Left ventricle myocardium inferior (tissue), 1 donor: Measurements from ENCODE around the gene DHRS11. TPM values are rescaled to one million over a fixed set of nuclear protein-coding genes. Genes with fewer than 3 reads are reported as not detected.
"Not testable (repeated sequence)": the region's sequence is repeated elsewhere in the genome, so short reads cannot be mapped to it uniquely, and the experiment has no call there.

ENCODE experiments used
- DNase-seq: peaks from one replicate; pipeline ENCODE4 v3.0.0-alpha.2; 2020
- H3K27ac ChIP-seq: fragments of 200-600 bp; replicated peaks from 2 replicates; pipeline ENCODE4 v1.8.0; 2021
- H3K27me3 ChIP-seq: fragments of 200-600 bp; 2 replicates; pipeline ENCODE4 v1.8.0; 2021; ENCODE audit warnings: low read depth
- H3K36me3 ChIP-seq: fragments of 200-600 bp; 2 replicates; pipeline ENCODE4 v1.8.0; 2021
- H3K4me1 ChIP-seq: fragments of 200-600 bp; 2 replicates; pipeline ENCODE4 v1.8.0; 2021
- H3K4me3 ChIP-seq: fragments of 200-600 bp; 2 replicates; pipeline ENCODE4 v1.8.0; 2021; ENCODE audit warnings: mild to moderate bottlenecking, moderate library complexity
- H3K9me3 ChIP-seq: fragments of 200-600 bp; replicated peaks from 2 replicates; pipeline ENCODE4 v1.8.0; 2021
- CTCF ChIP-seq: fragments of 200-600 bp; IDR thresholded peaks from 2 replicates; pipeline ENCODE4 v1.8.0; 2021; ENCODE audit warnings: antibody characterized with exemption, mild to moderate bottlenecking, borderline replicate concordance
- intact Hi-C: fragments of 100-400 bp; cut with micrococcal nuclease; formaldehyde crosslinking; loops from one replicate; pipeline ENCODE4 v1.11.0; 2022
- total RNA-seq: library from RNA; stranded (reverse); fragmentation: NEBNext Ultra II Directional; extraction: Animal tissue kit (Norgen Biotek cat#: 25700); gene quantifications from one replicate; pipeline ENCODE4 v1.2.1, GENCODE V29; 2021
- donor health status: DM: no; HTN: yes; CAD: no; lungs with severe emphysema.

The DHRS11 gene
- total RNA-seq, 1 donor from 2014 or later = 13.1 TPM

DNA sequence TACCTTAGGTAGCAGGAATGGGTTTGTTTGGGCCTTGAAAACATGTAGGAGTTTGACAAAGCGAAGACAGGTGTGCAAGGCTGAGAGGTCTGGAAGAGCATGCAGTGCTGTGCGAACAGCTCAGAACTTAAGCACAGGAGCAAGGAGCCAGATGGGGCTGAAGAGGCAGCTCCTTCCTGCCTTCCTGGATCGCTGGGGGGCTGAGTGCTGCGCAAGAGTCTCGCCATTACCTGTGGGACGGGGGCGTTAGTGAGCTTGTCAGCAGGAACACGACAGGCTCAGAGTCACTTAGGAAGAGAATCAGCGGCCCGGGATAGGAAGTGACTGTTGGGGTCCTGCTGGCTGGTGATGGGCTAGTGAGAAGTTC is 9.2 kb downstream of the DHRS11 start:
- no peak for DNase-seq
- Histone ChIP-seq H3K27ac (peak overlapping the region; percentile 90), H3K4me1 (peaks cover 37% of the 10 kb centered on the region), H3K9me3 (no peaks in the 10 kb centered on the region), H3K4me3 (peak overlapping the region; percentile 89), H3K27me3 (no peaks in the 10 kb centered on the region), H3K36me3 (peaks cover 2% of the 10 kb centered on the region)
- intact Hi-C loops = no loop called here
- TF ChIP-seq CTCF = no peak

DNA sequence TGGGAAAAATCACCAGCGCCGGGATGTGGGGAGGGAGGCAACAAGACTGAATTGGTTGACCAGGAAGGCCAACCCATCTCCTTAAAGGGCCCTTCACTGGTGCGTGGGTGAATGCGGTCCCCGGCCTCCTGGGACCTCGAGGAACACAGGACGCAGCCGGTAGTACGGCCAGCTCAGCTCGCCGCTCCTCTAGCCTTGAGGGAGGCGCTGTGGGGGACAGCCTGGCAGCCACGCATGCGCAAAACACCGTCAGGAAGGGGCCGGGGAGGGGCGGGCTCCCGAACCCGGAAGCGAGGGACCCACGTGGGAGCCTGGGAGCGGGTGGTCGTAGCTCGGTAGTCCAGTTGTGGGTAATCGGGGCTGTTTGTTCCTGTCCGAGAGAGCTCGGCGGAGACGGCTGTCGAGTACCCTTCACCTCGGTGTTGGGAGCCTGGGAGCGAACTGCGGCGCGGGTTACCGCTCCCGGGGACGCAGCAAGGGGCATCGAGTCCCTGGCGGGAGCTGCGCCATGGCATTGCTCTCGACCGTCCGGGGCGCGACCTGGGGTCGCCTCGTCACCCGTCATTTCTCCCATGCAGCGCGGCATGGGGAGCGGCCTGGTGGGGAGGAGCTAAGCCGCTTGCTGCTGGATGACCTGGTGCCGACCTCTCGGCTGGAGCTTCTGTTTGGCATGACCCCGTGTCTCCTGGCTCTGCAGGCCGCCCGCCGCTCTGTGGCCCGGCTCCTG is 9.8 kb downstream of the DHRS11 start, which contains the start of gene MRM1:
MRM1 (plus strand) TSS at position 281 of the 727 bp plus-strand sequence; CDS start at position 509, 228 bp downstream.
- H3K27ac ChIP-seq = peak within 1 kb of the TSS; percentile 90
- intact Hi-C loops = no loop called here
- H3K4me1 ChIP-seq = peaks cover 37% of the 10 kb centered on the region
- no peaks in the 10 kb centered on the region for H3K27me3 ChIP-seq
- H3K4me3 ChIP-seq = peak within 1 kb of the TSS; percentile 89
- H3K9me3 ChIP-seq = no peaks in the 10 kb centered on the region
- H3K36me3 ChIP-seq = peaks cover 2% of the 10 kb centered on the region
- TF ChIP-seq CTCF = no peak
- DNase-seq = peak; percentile 94

DNA sequence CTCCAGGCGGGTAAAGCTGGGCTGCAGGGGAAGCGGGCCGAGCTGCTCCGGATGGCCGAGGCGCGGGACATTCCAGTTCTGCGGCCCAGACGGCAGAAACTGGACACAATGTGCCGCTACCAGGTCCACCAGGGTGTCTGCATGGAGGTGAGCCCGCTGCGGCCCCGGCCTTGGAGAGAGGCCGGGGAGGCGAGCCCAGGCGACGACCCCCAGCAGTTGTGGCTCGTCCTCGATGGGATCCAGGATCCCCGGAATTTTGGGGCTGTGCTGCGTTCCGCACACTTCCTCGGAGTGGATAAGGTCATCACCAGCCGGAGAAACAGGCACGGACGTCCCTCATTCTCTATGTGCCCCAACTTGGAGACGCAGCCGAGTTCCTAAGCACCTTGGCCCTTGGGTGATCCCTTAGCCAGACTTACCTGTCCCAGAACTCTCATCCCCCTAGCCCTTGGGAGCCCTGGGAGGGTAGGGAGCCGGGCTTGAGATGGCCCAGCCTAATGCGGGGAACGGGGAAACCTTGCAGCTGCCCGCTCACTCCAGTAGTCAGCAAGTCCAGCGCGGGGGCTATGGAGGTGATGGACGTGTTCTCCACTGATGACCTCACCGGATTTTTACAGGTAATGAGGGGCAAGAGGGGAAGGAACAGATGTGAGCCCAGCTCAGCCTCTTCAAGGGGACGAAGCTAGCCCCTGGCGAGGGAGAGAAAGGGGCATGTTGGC is 10.5 kb downstream of the DHRS11 start:
- H3K4me3 ChIP-seq = peak overlapping the region; percentile 89
- peaks cover 2% of the 10 kb centered on the region for H3K36me3 ChIP-seq
- no peaks in the 10 kb centered on the region for H3K27me3 ChIP-seq
- peak overlapping the region; percentile 90 for H3K27ac ChIP-seq
- TF ChIP-seq CTCF = no peak
- peaks cover 37% of the 10 kb centered on the region for H3K4me1 ChIP-seq
- no peaks in the 10 kb centered on the region for H3K9me3 ChIP-seq
- DNase-seq = no peak
- intact Hi-C loops = no loop called here

DNA sequence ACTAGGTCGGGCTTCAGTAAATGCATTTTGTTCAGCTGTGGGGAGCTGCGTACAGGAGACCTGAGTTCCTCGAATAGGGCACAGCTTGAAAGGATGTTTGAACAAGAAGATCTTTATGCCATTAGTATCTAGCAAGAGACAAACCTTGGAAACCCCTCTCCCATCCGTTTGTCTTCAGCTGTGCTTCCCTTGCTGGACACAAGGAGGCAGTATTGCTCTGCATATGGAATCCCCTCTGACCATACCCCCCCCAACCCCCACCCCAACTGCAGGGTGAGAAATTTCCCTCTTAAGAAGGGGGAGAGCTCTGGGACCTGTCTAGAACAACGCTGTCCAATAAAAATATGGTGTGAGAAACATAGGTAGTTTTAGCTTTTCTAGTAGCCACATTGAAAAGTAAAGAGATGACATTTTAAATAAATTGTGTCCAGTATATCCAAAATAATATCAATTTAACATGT is 11.3 kb downstream of the DHRS11 start:
- intact Hi-C loops = no loop called here
- no peak for DNase-seq
- TF ChIP-seq CTCF = peak; percentile 78
- Histone ChIP-seq H3K9me3 (no peaks in the 10 kb centered on the region), H3K36me3 (peaks cover 2% of the 10 kb centered on the region), H3K4me1 (peaks cover 37% of the 10 kb centered on the region), H3K27ac (no peak overlapping the region), H3K27me3 (no peaks in the 10 kb centered on the region), H3K4me3 (peak overlapping the region; percentile 89)

DNA sequence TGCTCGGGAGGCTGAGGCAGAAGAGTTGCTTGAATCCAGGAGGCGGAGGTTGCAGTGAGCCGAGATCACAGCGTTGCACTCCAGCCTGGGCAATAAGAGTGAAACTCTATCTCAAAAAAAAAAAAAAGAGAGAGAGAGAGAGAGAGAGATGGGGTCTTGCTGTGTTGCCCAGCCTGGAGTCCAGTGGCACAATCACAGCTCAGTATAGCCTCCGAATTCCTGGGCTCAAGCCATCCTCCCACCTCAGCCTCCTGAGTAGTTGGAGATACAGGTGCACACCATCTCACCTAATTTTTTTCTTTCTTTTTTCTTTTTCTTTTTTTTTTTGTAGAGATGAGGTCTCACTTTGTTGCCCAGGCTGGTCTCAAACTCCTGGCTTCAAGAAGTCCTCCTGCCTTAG is 13.3 kb downstream of the DHRS11 start:
- H3K27ac ChIP-seq, H3K36me3 ChIP-seq, H3K27me3 ChIP-seq, H3K9me3 ChIP-seq, intact Hi-C loops, H3K4me3 ChIP-seq, DNase-seq: not testable (repeated sequence)
- peaks cover 46% of the 10 kb centered on the region for H3K4me1 ChIP-seq

- Histone ChIP-seq H3K27ac (no peak overlapping the region), H3K4me1 (peaks cover 19% of the 10 kb centered on the region), H3K27me3 (peaks cover 2% of the 10 kb centered on the region), H3K9me3 (no peaks in the 10 kb centered on the region), H3K36me3 (no peaks in the 10 kb centered on the region), H3K4me3 (no peak overlapping the region)
- no peak for DNase-seq
- intact Hi-C loops = no loop called here
- TF ChIP-seq CTCF = no peak
These were observed 16.6 kb downstream of the DHRS11 start for GRCh38 chr17:36608280-36608679.
